SU-DHL-6 (cell line): ENCODE measurements around the gene NELL1.

Experiments
- CTCF ChIP-seq: fragments of 200-600 bp; sonication (generic); IDR thresholded peaks from one replicate; pipeline ENCODE4 v1.5.1; 2017; ENCODE audit warnings: antibody characterized with exemption, mild to moderate bottlenecking, low read length, moderate library complexity; ENCODE audit not compliant: insufficient read depth, poor library complexity, severe bottlenecking
- EZH2phosphoT487 ChIP-seq: fragments of 200-600 bp; sonication (generic), shearing (Covaris generic); conservative IDR thresholded peaks from 2 replicates; pipeline ENCODE4 v1.6.1; 2018; ENCODE audit warnings: mild to moderate bottlenecking, antibody characterized with exemption, low read length, moderate library complexity, mixed read lengths

- no peak for TF ChIP-seq CTCF
- TF ChIP-seq EZH2phosphoT487 = no peak
Measured at GRCh38 chr11:21122523-21122922, 453.1 kb downstream of the NELL1 start.
